Suprapubic skin (tissue), 4 donors: ENCODE results near the gene EYA3.

Source experiments
- CTCF ChIP-seq, 2 donors: fragments of 200-600 bp in 1 of 2; fragments of 450-650 bp in 1 of 2; sonication (generic) in 1 of 2; IDR thresholded peaks; one replicate each; pipeline ENCODE4 v1.5.1; 2016 to 2019; ENCODE audit warnings: antibody characterized with exemption in 2 of 2, mild to moderate bottlenecking in 1 of 2, moderate library complexity in 1 of 2
- EP300 ChIP-seq: sonication (generic); formaldehyde crosslinking; IDR thresholded peaks from one replicate; pipeline ENCODE4 v1.6.1; 2017; ENCODE audit warnings: antibody characterized with exemption
- POLR2A ChIP-seq, 2 donors: fragments of 450-650 bp; IDR thresholded peaks; one replicate each; pipeline ENCODE4 v1.6.1; 2017; ENCODE audit warnings: antibody characterized with exemption in 2 of 2, mild to moderate bottlenecking in 2 of 2, moderate library complexity in 2 of 2
- POLR2AphosphoS5 ChIP-seq, 3 donors: sonication (generic); formaldehyde crosslinking; IDR thresholded peaks; one replicate each; pipeline ENCODE4 v1.6.1; 2017; ENCODE audit warnings: antibody characterized with exemption in 3 of 3

- no peak for TF ChIP-seq CTCF (IDR thresholded peaks at IDR 0.05)
- no peak for TF ChIP-seq POLR2AphosphoS5 (IDR thresholded peaks at IDR 0.05)
- TF ChIP-seq EP300, result no peak
- TF ChIP-seq POLR2A (IDR thresholded peaks at IDR 0.05), result no peak
These were observed 30.4 kb upstream of the EYA3 start for GRCh38 chr1:28118640-28119307.
